Stimulated activated CD8-positive, alpha-beta memory T cell treated with anti-CD3 and anti-CD28 coated beads, Interleukin-4, amount 100 ng/mL, for 24 hours (primary cell): ENCODE data around the gene CD27.
"Not testable (repeated sequence)": the region's sequence is repeated elsewhere in the genome, so short reads cannot be mapped to it uniquely, and the experiment has no call there.

Experiments used
- DNase-seq: peaks from one replicate; pipeline ENCODE4 v3.0.0-alpha.2; 2020; ENCODE audit warnings: low read depth

CD27 gene

GRCh38 chr12:6461401-6462233 is 16.9 kb downstream of the CD27 start:
- DNase-seq: peak; percentile 71

GRCh38 chr12:6462234-6462995 is 17.7 kb downstream of the CD27 start:
- no peak for DNase-seq

GRCh38 chr12:6463216-6463615 is 18.5 kb downstream of the CD27 start:
- no peak for DNase-seq

- DNase-seq: no peak
Measured at GRCh38 chr12:6463858-6464257, 19.1 kb downstream of the CD27 start.

- DNase-seq: no peak
Measured at GRCh38 chr12:6464531-6464930, 19.8 kb downstream of the CD27 start.

GRCh38 chr12:6465467-6466183 is 20.9 kb downstream of the CD27 start:
- no peak for DNase-seq

GRCh38 chr12:6466184-6466573 is 21.4 kb downstream of the CD27 start:
- DNase-seq: no peak

- not testable (repeated sequence) for DNase-seq
Measured at GRCh38 chr12:6466751-6467150, 22.0 kb downstream of the CD27 start.

- not testable (repeated sequence) for DNase-seq
Measured at GRCh38 chr12:6467571-6468282, 23.0 kb downstream of the CD27 start.

GRCh38 chr12:6468283-6468575 is 23.5 kb downstream of the CD27 start:
- DNase-seq: no peak

- no peak for DNase-seq
Measured at GRCh38 chr12:6469092-6469491, 24.3 kb downstream of the CD27 start.

- DNase-seq: no peak
Measured at GRCh38 chr12:6469609-6470374, 25.0 kb downstream of the CD27 start.

- DNase-seq: peak; percentile 96
Measured at GRCh38 chr12:6470375-6471163, 25.8 kb downstream of the CD27 start, which contains the start of gene VAMP1. Gene VAMP1 (minus strand): TSS chr12:6470677. CDS start chr12:6470531, 146 bp downstream.

- DNase-seq: no peak
Measured at GRCh38 chr12:6471989-6472360, 27.2 kb downstream of the CD27 start.

GRCh38 chr12:6472491-6472890 is 27.7 kb downstream of the CD27 start:
- DNase-seq: no peak

- DNase-seq: not testable (repeated sequence)
Measured at GRCh38 chr12:6475233-6475975, 30.6 kb downstream of the CD27 start.

GRCh38 chr12:6476489-6476888 is 31.7 kb downstream of the CD27 start:
- no peak for DNase-seq

GRCh38 chr12:6477601-6478377 is 33.0 kb downstream of the CD27 start:
- DNase-seq: not testable (repeated sequence)

GRCh38 chr12:6478416-6478815 is 33.7 kb downstream of the CD27 start:
- DNase-seq: no peak
